Measurements from ENCODE around the gene CFAP77.

Gene CFAP77

DNA sequence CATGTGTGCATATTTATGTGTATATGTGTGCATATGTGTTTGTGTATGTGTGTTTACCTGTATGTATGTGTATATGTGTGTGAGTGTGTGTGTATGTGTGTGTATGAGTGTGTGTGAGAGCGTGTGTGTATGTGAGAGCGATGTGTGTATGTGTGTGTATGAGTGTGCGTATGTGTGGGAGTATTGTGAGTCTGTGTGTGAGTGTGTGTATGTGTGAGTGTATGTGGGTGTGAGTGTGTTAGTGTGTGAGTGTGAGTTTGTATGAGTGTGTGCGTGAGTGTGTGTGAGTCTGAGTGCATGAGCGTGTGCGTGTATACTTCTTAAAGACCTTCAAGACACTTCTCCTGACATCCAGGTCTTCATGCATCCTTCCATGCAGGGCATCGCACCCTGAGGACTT is 49.6 kb downstream of the CFAP77 start:
- TF ChIP-seq POLR2A (IDR thresholded peaks at IDR 0.05; ENCODE audit: extremely low read depth, insufficient read length) (no peak), MYC (IDR thresholded peaks at IDR 0.05; ENCODE audit: low read depth, low read length) (no peak)
- TF ChIP-seq, protein P1, sequence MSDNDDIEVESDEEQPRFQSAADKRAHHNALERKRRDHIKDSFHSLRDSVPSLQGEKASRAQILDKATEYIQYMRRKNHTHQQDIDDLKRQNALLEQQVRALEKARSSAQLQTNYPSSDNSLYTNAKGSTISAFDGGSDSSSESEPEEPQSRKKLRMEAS (IDR thresholded peaks at IDR 0.05; ENCODE audit: low read depth, low read length): no peak
- TF ChIP-seq, protein P2, sequence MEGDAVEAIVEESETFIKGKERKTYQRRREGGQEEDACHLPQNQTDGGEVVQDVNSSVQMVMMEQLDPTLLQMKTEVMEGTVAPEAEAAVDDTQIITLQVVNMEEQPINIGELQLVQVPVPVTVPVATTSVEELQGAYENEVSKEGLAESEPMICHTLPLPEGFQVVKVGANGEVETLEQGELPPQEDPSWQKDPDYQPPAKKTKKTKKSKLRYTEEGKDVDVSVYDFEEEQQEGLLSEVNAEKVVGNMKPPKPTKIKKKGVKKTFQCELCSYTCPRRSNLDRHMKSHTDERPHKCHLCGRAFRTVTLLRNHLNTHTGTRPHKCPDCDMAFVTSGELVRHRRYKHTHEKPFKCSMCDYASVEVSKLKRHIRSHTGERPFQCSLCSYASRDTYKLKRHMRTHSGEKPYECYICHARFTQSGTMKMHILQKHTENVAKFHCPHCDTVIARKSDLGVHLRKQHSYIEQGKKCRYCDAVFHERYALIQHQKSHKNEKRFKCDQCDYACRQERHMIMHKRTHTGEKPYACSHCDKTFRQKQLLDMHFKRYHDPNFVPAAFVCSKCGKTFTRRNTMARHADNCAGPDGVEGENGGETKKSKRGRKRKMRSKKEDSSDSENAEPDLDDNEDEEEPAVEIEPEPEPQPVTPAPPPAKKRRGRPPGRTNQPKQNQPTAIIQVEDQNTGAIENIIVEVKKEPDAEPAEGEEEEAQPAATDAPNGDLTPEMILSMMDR (IDR thresholded peaks at IDR 0.05; ENCODE audit: low read depth, low read length): no peak
- DNase-seq (ENCODE audit: low read depth): no peak
- no peak overlapping the region for H3K4me3 ChIP-seq (ENCODE audit: low read depth, low read length)

DNA sequence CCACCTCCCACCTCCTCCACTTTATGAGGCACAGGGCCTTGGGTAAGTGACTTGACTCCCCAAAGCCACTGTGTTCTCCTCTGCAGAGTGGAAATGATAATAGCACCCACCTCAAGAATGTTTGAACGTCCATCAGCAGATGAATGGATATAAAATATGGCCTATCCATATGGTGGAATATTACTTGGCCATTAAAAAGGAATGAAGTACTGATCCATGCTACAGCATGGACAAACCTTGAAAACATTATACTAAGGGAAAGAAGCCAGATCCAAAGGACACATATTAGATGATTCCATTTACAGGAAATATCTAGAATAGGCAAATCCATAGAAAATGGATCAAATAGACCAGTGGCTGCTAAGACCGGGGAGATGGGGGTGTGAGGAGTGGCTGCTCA is 50.2 kb downstream of the CFAP77 start:
- no peak for DNase-seq (ENCODE audit: low read depth)
- no peak for TF ChIP-seq POLR2A (IDR thresholded peaks at IDR 0.05; ENCODE audit: extremely low read depth, insufficient read length)
- TF ChIP-seq, protein P2 (IDR thresholded peaks at IDR 0.05; ENCODE audit: low read depth, low read length): no peak
- TF ChIP-seq, protein P1 (IDR thresholded peaks at IDR 0.05; ENCODE audit: low read depth, low read length): no peak
- no peak for TF ChIP-seq MYC (IDR thresholded peaks at IDR 0.05; ENCODE audit: low read depth, low read length)
- H3K4me3 ChIP-seq (ENCODE audit: low read depth, low read length): no peak overlapping the region

DNA sequence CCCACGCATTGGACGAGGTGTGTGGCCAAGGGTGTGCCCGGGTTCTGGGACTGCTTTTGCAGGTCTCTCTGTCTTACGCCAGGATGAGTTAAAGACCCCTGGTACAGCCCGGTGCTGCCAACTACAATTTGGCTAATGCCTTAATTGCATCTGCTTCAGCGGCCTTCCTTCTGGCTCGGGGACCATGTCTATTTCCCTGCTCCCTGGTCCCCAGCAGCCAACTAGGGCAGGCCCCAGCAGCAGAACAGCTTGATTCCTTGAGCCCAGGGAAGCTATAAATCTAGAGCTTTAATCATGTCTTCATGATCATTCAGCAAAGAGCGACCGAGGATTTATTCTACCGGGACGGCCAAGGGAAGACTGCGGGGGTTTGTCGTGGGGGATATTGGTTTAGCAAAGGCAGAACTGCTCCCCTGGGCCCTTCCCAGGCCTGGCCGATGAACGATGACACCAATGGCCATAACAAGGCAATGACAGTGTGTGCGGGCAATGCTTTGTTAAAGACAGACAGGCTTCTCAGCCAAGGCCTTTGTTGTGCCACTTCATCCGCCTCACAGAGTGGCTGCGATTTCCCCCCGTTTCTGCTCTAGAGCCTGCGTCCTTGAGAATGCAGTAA is 51.4 kb downstream of the CFAP77 start:
- no peak for DNase-seq (ENCODE audit: low read depth)
- TF ChIP-seq POLR2A (IDR thresholded peaks at IDR 0.05; ENCODE audit: extremely low read depth, insufficient read length) (no peak), MYC (IDR thresholded peaks at IDR 0.05; ENCODE audit: low read depth, low read length) (no peak)
- TF ChIP-seq, protein P2 (IDR thresholded peaks at IDR 0.05; ENCODE audit: low read depth, low read length): no peak
- TF ChIP-seq, protein P1 (IDR thresholded peaks at IDR 0.05; ENCODE audit: low read depth, low read length): no peak
- no peak overlapping the region for H3K4me3 ChIP-seq (ENCODE audit: low read depth, low read length)

DNA sequence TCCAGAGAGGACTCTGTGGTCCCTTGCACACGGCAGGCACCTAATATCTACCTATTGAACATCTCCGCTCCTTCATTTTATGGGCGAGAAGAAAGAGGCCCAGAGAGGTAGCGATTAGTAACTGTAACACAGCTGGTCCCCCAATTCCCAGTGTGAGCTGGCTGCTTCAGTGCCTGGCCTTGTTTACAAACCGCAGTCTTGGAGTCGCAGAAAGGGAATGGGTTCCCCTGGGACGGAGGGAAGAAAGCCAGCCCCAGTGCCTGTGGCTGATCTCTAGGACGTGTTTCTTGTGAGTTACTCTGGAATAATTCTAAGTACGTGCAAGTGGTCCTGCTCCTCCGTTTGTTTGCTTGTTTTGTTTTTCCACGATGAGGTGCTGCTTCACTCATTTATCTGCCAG is 52.0 kb downstream of the CFAP77 start:
- no peak for DNase-seq (ENCODE audit: low read depth)
- TF ChIP-seq POLR2A (IDR thresholded peaks at IDR 0.05; ENCODE audit: extremely low read depth, insufficient read length) (no peak), MYC (IDR thresholded peaks at IDR 0.05; ENCODE audit: low read depth, low read length) (no peak)
- TF ChIP-seq, protein P2 (IDR thresholded peaks at IDR 0.05; ENCODE audit: low read depth, low read length): no peak
- TF ChIP-seq, protein P1 (IDR thresholded peaks at IDR 0.05; ENCODE audit: low read depth, low read length): no peak
- no peak overlapping the region for H3K4me3 ChIP-seq (ENCODE audit: low read depth, low read length)

DNA sequence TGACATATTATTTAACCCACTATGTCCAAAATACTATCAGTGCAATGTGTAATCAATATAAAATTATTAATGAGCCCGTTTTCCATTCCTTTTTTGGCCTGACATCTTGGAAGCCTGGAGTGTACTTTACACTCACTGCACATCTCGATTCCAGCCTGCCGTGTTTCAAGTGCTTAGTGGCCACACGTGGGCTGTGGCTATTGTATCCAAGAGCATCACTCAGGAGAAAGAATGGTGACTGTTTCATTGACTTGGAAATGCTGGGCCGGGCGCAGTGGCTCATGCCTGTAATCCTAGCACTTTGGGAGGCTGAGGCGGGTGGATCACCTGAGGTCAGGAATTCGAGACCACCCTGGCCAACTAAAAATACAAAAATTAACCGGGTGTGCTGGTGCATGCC is 54.5 kb downstream of the CFAP77 start:
- DNase-seq (ENCODE audit: low read depth): no peak
- TF ChIP-seq, protein P1 (IDR thresholded peaks at IDR 0.05; ENCODE audit: low read depth, low read length): no peak
- TF ChIP-seq, protein P2 (IDR thresholded peaks at IDR 0.05; ENCODE audit: low read depth, low read length): no peak
- TF ChIP-seq POLR2A (IDR thresholded peaks at IDR 0.05; ENCODE audit: extremely low read depth, insufficient read length) (no peak), MYC (IDR thresholded peaks at IDR 0.05; ENCODE audit: low read depth, low read length) (no peak)
- no peak overlapping the region for H3K4me3 ChIP-seq (ENCODE audit: low read depth, low read length)

Measured in NB4 (cell line).